Lower lobe of right lung (tissue), 2 donors: ENCODE data around the gene MGME1. TPM values are rescaled to one million over a fixed set of nuclear protein-coding genes. Genes with fewer than 3 reads are reported as not detected.

Experiments
- ATAC-seq, 2 donors: fragments of 200-7000 bp; cut with Tn5 transposase; one replicate each; pipeline ENCODE4 v1.9.1; 2020 to 2022; ENCODE audit warnings: mild to moderate bottlenecking in 2 of 2, moderate library complexity in 2 of 2
- DNase-seq: peaks from one replicate; pipeline ENCODE4 v3.0.0-alpha.2; 2020
- H3K27ac ChIP-seq: fragments of 200-600 bp; one replicate; pipeline ENCODE4 v1.8.0; 2022
- H3K27me3 ChIP-seq: fragments of 200-600 bp; one replicate; pipeline ENCODE4 v1.8.0; 2022; ENCODE audit warnings: low read depth
- H3K36me3 ChIP-seq: fragments of 200-600 bp; one replicate; pipeline ENCODE4 v1.8.0; 2022; ENCODE audit warnings: mild to moderate bottlenecking
- H3K4me1 ChIP-seq: fragments of 200-600 bp; one replicate; pipeline ENCODE4 v1.8.0; 2022
- H3K4me3 ChIP-seq: fragments of 200-600 bp; one replicate; pipeline ENCODE4 v1.8.0; 2022; ENCODE audit warnings: mild to moderate bottlenecking
- H3K9me3 ChIP-seq: fragments of 200-600 bp; one replicate; pipeline ENCODE4 v1.8.0; 2022
- CTCF ChIP-seq: fragments of 200-600 bp; IDR thresholded peaks from one replicate; pipeline ENCODE4 v1.8.0; 2022; ENCODE audit warnings: antibody characterized with exemption, mild to moderate bottlenecking
- intact Hi-C: fragments of 100-400 bp; cut with DNase I; formaldehyde crosslinking; loops from one replicate; pipeline ENCODE4 v1.11.0; 2022
- total RNA-seq: library from RNA; stranded (reverse); fragmentation: NEBNext Ultra II Directional; extraction: Animal tissue kit (Norgen Biotek cat#: 25700); gene quantifications from one replicate; pipeline ENCODE4 v1.2.1, GENCODE V29; 2021
- donor health status: DM: no; HTN: yes; CAD: no; lungs with severe emphysema.

MGME1 gene
- total RNA-seq, 1 donor from 2014 or later: 11.3 TPM

- peak overlapping the region; percentile 46 for H3K27ac ChIP-seq
- intact Hi-C loops: no loop called here
- no peaks in the 10 kb centered on the region for H3K9me3 ChIP-seq
- H3K27me3 ChIP-seq: no peaks in the 10 kb centered on the region
- H3K4me3 ChIP-seq: peak overlapping the region; percentile 89
- DNase-seq: no peak
- TF ChIP-seq CTCF: no peak
- no peak for ATAC-seq
- peaks cover 18% of the 10 kb centered on the region for H3K36me3 ChIP-seq
- peaks cover 41% of the 10 kb centered on the region for H3K4me1 ChIP-seq
Measured at GRCh38 chr20:17972121-17972520, 3.3 kb downstream of the MGME1 start.

GRCh38 chr20:17976305-17976704 is 7.5 kb downstream of the MGME1 start:
- H3K27ac ChIP-seq: no peak overlapping the region
- H3K9me3 ChIP-seq: no peaks in the 10 kb centered on the region
- peaks cover 38% of the 10 kb centered on the region for H3K36me3 ChIP-seq
- H3K4me3 ChIP-seq: no peak overlapping the region
- TF ChIP-seq CTCF: no peak
- intact Hi-C loops: no loop called here
- H3K4me1 ChIP-seq: peaks cover 24% of the 10 kb centered on the region
- DNase-seq: no peak
- no peak for ATAC-seq
- no peaks in the 10 kb centered on the region for H3K27me3 ChIP-seq

- no peaks in the 10 kb centered on the region for H3K27me3 ChIP-seq
- H3K4me3 ChIP-seq: no peak overlapping the region
- intact Hi-C loops: no loop called here
- no peak overlapping the region for H3K27ac ChIP-seq
- peak in 1 of 2 donors; percentile 26 for ATAC-seq
- DNase-seq: no peak
- no peaks in the 10 kb centered on the region for H3K4me1 ChIP-seq
- H3K36me3 ChIP-seq: peaks cover 32% of the 10 kb centered on the region
- no peak for TF ChIP-seq CTCF
- H3K9me3 ChIP-seq: no peaks in the 10 kb centered on the region
Measured at GRCh38 chr20:17985388-17986018, 16.7 kb downstream of the MGME1 start.

- no peaks in the 10 kb centered on the region for H3K9me3 ChIP-seq
- H3K4me3 ChIP-seq: no peak overlapping the region
- no peaks in the 10 kb centered on the region for H3K4me1 ChIP-seq
- DNase-seq (no peak), ATAC-seq (no peak)
- TF ChIP-seq CTCF: no peak
- no peak overlapping the region for H3K27ac ChIP-seq
- intact Hi-C loops: no loop called here
- peaks cover 32% of the 10 kb centered on the region for H3K36me3 ChIP-seq
- H3K27me3 ChIP-seq: no peaks in the 10 kb centered on the region
Measured at GRCh38 chr20:17987988-17988387, 19.2 kb downstream of the MGME1 start.

GRCh38 chr20:17990278-17990972 is 21.6 kb downstream of the MGME1 start:
- no peaks in the 10 kb centered on the region for H3K4me1 ChIP-seq
- TF ChIP-seq CTCF: no peak
- no peak for DNase-seq
- peaks cover 32% of the 10 kb centered on the region for H3K36me3 ChIP-seq
- H3K4me3 ChIP-seq: no peak overlapping the region
- ATAC-seq: no peak
- no peaks in the 10 kb centered on the region for H3K27me3 ChIP-seq
- H3K27ac ChIP-seq: no peak overlapping the region
- intact Hi-C loops: no loop called here
- no peaks in the 10 kb centered on the region for H3K9me3 ChIP-seq
